DOHH2 (cell line): ENCODE data around the gene SOX8.

Experiments used
- H3F3A ChIP-seq: fragments of 200-600 bp; sonication (generic), shearing (Covaris generic); 2 replicates; pipeline ENCODE4 v1.6.0; 2016; ENCODE audit warnings: antibody characterized with exemption, mild to moderate bottlenecking; ENCODE audit not compliant: control insufficient read depth, insufficient read depth
- H3K27ac ChIP-seq: fragments of 200-600 bp; sonication (generic); 2 replicates; pipeline ENCODE4 v1.5.1; 2014; ENCODE audit warnings: low read depth, mild to moderate bottlenecking, low read length, moderate library complexity
- H3K27me3 ChIP-seq: fragments of 200-600 bp; sonication (generic); 2 replicates; pipeline ENCODE4 v1.6.1; 2014; ENCODE audit warnings: mild to moderate bottlenecking, low read length, mixed read lengths; ENCODE audit not compliant: control insufficient read depth
- H3K36me3 ChIP-seq: fragments of 200-600 bp; sonication (generic); 2 replicates; pipeline ENCODE4 v1.6.1; 2014; ENCODE audit warnings: mild to moderate bottlenecking, low read length, moderate library complexity, mixed read lengths; ENCODE audit not compliant: control insufficient read depth
- H3K4me1 ChIP-seq: fragments of 200-600 bp; sonication (generic); 2 replicates; pipeline ENCODE4 v1.6.1; 2014; ENCODE audit warnings: mild to moderate bottlenecking, low read length, mixed read lengths; ENCODE audit not compliant: control insufficient read depth
- H3K4me2 ChIP-seq: fragments of 200-600 bp; sonication (generic); 2 replicates; pipeline ENCODE4 v1.6.0; 2014; ENCODE audit warnings: mild to moderate bottlenecking, low read length, moderate library complexity
- H3K4me3 ChIP-seq: fragments of 200-600 bp; sonication (generic); 2 replicates; pipeline ENCODE4 v1.5.1; 2014; ENCODE audit warnings: mild to moderate bottlenecking, low read length, mixed read lengths
- H3K79me2 ChIP-seq: fragments of 200-600 bp; sonication (generic); 2 replicates; pipeline ENCODE4 v1.6.1; 2014; ENCODE audit warnings: mild to moderate bottlenecking, low read length, mixed read lengths; ENCODE audit not compliant: control insufficient read depth
- H3K9me2 ChIP-seq: fragments of 200-600 bp; sonication (generic); replicated peaks from 2 replicates; pipeline ENCODE4 v1.6.1; 2014; ENCODE audit warnings: mild to moderate bottlenecking, low read length, mixed read lengths; ENCODE audit not compliant: control insufficient read depth
- H3K9me3 ChIP-seq: fragments of 200-600 bp; sonication (generic); 2 replicates; pipeline ENCODE4 v1.6.1; 2014; ENCODE audit warnings: antibody characterized with exemption, low read length, mixed read lengths; ENCODE audit not compliant: control insufficient read depth, insufficient read depth
- H4K20me1 ChIP-seq: fragments of 200-600 bp; sonication (generic); 2 replicates; pipeline ENCODE4 v1.6.0; 2014; ENCODE audit warnings: low read depth, mild to moderate bottlenecking, antibody characterized with exemption, low read length, moderate library complexity; ENCODE audit not compliant: control insufficient read depth, insufficient read depth
- CTCF ChIP-seq: fragments of 200-600 bp; sonication (generic); IDR thresholded peaks from one replicate; pipeline ENCODE4 v1.5.1; 2014; ENCODE audit warnings: antibody characterized with exemption, mild to moderate bottlenecking, low read depth, low read length; ENCODE audit not compliant: poor library complexity, severe bottlenecking
- EZH2phosphoT487 ChIP-seq: fragments of 200-600 bp; sonication (generic); IDR thresholded peaks from 2 replicates; pipeline ENCODE4 v1.6.1; 2017; ENCODE audit warnings: borderline replicate concordance, mild to moderate bottlenecking, antibody characterized with exemption, low read length, moderate library complexity, mixed read lengths

SOX8 gene

DNA sequence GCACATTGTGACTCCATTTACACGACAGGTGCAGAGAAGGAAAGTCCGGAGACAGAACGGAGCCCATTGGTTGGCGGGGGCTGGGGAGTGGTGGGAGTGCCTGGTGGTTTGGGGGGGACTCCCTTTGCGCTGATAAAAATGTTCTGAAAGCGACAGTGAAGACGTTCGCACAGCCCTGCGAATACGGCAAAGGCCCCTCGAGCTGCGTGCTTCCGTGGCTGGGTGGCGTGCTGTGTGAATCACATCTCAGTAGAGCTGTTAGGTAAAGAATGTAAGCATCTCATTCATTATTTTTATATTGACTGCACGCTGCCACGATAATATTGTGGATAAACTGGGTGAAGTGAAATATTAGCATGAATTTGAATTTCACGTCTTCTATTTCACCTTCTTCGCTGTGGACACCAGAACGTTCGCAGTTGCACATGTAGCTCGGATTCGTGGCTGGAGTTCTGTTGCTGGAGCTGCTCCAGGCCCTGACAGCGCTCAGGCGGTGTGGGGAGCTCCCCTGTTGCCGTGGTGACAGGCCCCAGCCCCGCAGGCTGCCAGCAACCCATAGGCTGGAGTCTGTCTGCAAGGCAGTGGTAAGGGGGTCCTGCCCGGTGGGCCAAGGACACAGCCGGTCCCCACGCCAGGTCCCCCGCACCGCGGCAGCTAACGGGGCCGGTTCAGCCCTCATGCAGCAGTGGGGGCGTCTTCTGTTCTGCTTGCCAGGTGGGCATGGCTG is 44.6 kb downstream of the SOX8 start:
- no peaks in the 10 kb centered on the region for H4K20me1 ChIP-seq
- no peaks in the 10 kb centered on the region for H3F3A ChIP-seq
- H3K79me2 ChIP-seq: no peaks in the 10 kb centered on the region
- no peak overlapping the region for H3K27ac ChIP-seq
- no peaks in the 10 kb centered on the region for H3K4me1 ChIP-seq
- no peaks in the 10 kb centered on the region for H3K36me3 ChIP-seq
- H3K4me2 ChIP-seq: no peak overlapping the region
- H3K27me3 ChIP-seq: no peaks in the 10 kb centered on the region
- TF ChIP-seq CTCF: no peak
- TF ChIP-seq EZH2phosphoT487: no peak
- H3K4me3 ChIP-seq: no peak overlapping the region
- H3K9me2 ChIP-seq: no peaks in the 10 kb centered on the region
- H3K9me3 ChIP-seq: no peaks in the 10 kb centered on the region

DNA sequence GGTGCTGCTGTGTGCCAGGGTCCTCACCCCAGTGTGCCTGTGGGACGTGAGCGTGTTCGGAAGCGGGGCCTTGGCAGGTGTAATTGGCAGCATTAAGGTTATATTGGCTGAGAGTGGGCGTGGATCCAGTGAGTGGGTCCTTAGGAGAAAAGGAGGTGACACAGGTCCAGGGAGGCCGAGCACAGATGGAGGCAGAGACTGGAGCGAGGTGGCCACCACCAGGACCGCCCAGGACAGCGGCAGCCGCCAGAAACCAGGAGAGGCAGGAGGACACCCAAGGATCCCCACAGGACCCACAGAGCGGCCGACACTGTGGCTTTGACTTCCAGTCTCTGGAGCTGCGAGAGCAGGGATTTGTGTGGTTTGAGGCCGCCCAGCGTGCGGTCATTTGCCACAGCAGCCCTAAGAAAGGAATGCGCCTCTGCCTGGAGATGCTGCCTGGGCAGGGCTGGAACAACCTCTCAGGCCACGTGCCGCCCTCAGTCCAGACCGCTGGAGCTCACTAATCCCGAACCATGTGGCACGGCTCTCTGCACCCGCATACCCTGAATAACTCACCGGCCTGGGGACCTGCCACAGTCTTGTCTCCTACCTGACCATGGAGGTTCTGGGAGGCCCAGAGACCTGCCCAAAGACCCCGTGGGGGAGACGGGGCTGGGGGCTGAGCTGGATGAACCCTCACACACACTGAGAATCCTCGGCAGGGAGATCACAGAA is 45.4 kb downstream of the SOX8 start:
- H3K79me2 ChIP-seq: no peaks in the 10 kb centered on the region
- no peaks in the 10 kb centered on the region for H3K27me3 ChIP-seq
- no peak overlapping the region for H3K4me3 ChIP-seq
- no peaks in the 10 kb centered on the region for H3K9me3 ChIP-seq
- H3F3A ChIP-seq: no peaks in the 10 kb centered on the region
- H3K27ac ChIP-seq: no peak overlapping the region
- no peak overlapping the region for H3K4me2 ChIP-seq
- H3K4me1 ChIP-seq: no peaks in the 10 kb centered on the region
- no peak for TF ChIP-seq CTCF
- TF ChIP-seq EZH2phosphoT487: no peak
- H4K20me1 ChIP-seq: no peaks in the 10 kb centered on the region
- no peaks in the 10 kb centered on the region for H3K9me2 ChIP-seq
- no peaks in the 10 kb centered on the region for H3K36me3 ChIP-seq

GRCh38 chr16:1027501-1027815 is 45.9 kb downstream of the SOX8 start:
- TF ChIP-seq CTCF: no peak
- Histone ChIP-seq H3K27me3 (no peaks in the 10 kb centered on the region), H3K4me1 (no peaks in the 10 kb centered on the region), H4K20me1 (no peaks in the 10 kb centered on the region), H3K36me3 (no peaks in the 10 kb centered on the region), H3K4me3 (no peak overlapping the region), H3K79me2 (no peaks in the 10 kb centered on the region), H3K9me3 (no peaks in the 10 kb centered on the region), H3K27ac (no peak overlapping the region), H3K9me2 (no peaks in the 10 kb centered on the region), H3F3A (no peaks in the 10 kb centered on the region), H3K4me2 (no peak overlapping the region)
